GM12878 (cell line): Measurements from ENCODE around the gene EEF1E1. TPM values are rescaled to one million over a fixed set of nuclear protein-coding genes. Genes with fewer than 3 reads are reported as not detected.

Experiments
- ATAC-seq: fragments of 200-7000 bp; cut with Tn5 transposase; 3 replicates; pipeline ENCODE4 v1.9.1; 2020; ENCODE audit warnings: mild to moderate bottlenecking, moderate library complexity
- BruUV-seq: library from RNA; stranded (reverse); fragments of 400-500 nt; replicated peaks from 2 replicates; lab custom pipeline; 2021; lab: Mats Ljungman, UMichigan
- CTCF ChIA-PET: fragments of 300-600 bp; sonication (Branson Sonifier 250); formaldehyde crosslinking; extraction: SDS; loops from one replicate; lab custom pipeline; 2021; ENCODE audit warnings: inconsistent platforms; lab: Yijun Ruan, JAX
- POLR2A ChIA-PET: fragments of 350-600 bp; formaldehyde crosslinking; extraction: SDS; loops from one replicate; lab custom pipeline; 2021; ENCODE audit warnings: inconsistent platforms; lab: Charles Lee
- RAD21 ChIA-PET: fragments of 300-600 bp; sonication (Branson Sonifier 250); formaldehyde crosslinking; loops from one replicate; lab custom pipeline; 2023; ENCODE audit warnings: antibody characterized with exemption; ENCODE audit not compliant: unreplicated experiment; lab: Charles Lee
- SMC1A ChIA-PET: fragments of 300-600 bp; sonication (Branson Sonifier 250); formaldehyde crosslinking; loops from one replicate; lab custom pipeline; 2023; ENCODE audit not compliant: unreplicated experiment, uncharacterized antibody; lab: Charles Lee
- DNase-seq: peaks from one replicate; pipeline ENCODE4 v3.0.0-alpha.2; 2011; ENCODE audit warnings: low read depth, low spot score
- FAIRE-seq: peaks from 3 replicates; lab custom pipeline; 2011; peaks lifted over from hg19 to GRCh38; lab: Jason Lieb, UNC
- H2AFZ ChIP-seq: 2 replicates; pipeline ENCODE4 v1.6.0; 2011; ENCODE audit warnings: low read depth, low read length, control low read depth; ENCODE audit not compliant: control insufficient read depth
- H3K27ac ChIP-seq: 2 replicates; pipeline ENCODE4 v1.5.1; 2011; ENCODE audit warnings: control low read depth; ENCODE audit not compliant: control insufficient read depth, insufficient read depth
- H3K27me3 ChIP-seq, 2 experiments: replicated peaks in 1 of 2; 2 replicates each; pipeline versions ENCODE4 v1.6.0 to v1.6.1; 2011; ENCODE audit warnings: low read length in 1 of 2; ENCODE audit not compliant: control insufficient read depth in 2 of 2, insufficient read depth in 2 of 2
- H3K36me3 ChIP-seq, 2 experiments: 2 replicates each; pipeline ENCODE4 v1.5.1; 2011; ENCODE audit warnings: low read length in 1 of 2; ENCODE audit not compliant: control insufficient read depth in 2 of 2, insufficient read depth in 2 of 2
- H3K4me1 ChIP-seq: 2 replicates; pipeline ENCODE4 v1.6.1; 2011; ENCODE audit warnings: mild to moderate bottlenecking, low read length, moderate library complexity, mixed read lengths; ENCODE audit not compliant: control insufficient read depth, insufficient read depth
- H3K4me2 ChIP-seq: 2 replicates; pipeline ENCODE4 v1.6.0; 2011; ENCODE audit warnings: control low read depth; ENCODE audit not compliant: control insufficient read depth, insufficient read depth
- H3K4me3 ChIP-seq: fragments of 200-600 bp; sonication (generic); 2 replicates; pipeline ENCODE4 v1.5.1; 2016
- H3K79me2 ChIP-seq: 2 replicates; pipeline ENCODE4 v1.6.0; 2011; ENCODE audit warnings: low read length; ENCODE audit not compliant: control insufficient read depth, insufficient read depth
- H3K9ac ChIP-seq: 2 replicates; pipeline ENCODE4 v1.8.0; 2011; ENCODE audit warnings: low read length, control low read depth, mixed read lengths; ENCODE audit not compliant: control insufficient read depth, insufficient read depth
- H3K9me3 ChIP-seq: replicated peaks from 3 replicates; pipeline ENCODE4 v1.5.1; 2011; ENCODE audit warnings: mild to moderate bottlenecking, low read length; ENCODE audit not compliant: control insufficient read depth, insufficient read depth
- H4K20me1 ChIP-seq: 2 replicates; pipeline ENCODE4 v1.6.0; 2011; ENCODE audit not compliant: control insufficient read depth, insufficient read depth
- CHD2 ChIP-seq: IDR thresholded peaks from 2 replicates; pipeline ENCODE4 v1.6.1; 2011; ENCODE audit warnings: low read depth, low read length, improper control_type of control experiment, borderline replicate concordance
- EGR1 ChIP-seq, 2 experiments: IDR thresholded peaks; 1 replicate in 1 of 2; 2 replicates in 1 of 2; pipeline ENCODE4 v1.6.1; 2011 to 2012; ENCODE audit warnings: low read depth in 2 of 2, low read length in 2 of 2, borderline replicate concordance in 1 of 2, mild to moderate bottlenecking in 1 of 2, moderate library complexity in 1 of 2
- GATAD2B ChIP-seq: fragments of 450-650 bp; conservative IDR thresholded peaks from 2 replicates; pipeline ENCODE4 v1.6.1; 2017; ENCODE audit warnings: low read depth, mild to moderate bottlenecking, moderate library complexity
- IKZF1 ChIP-seq: fragments of 450-650 bp; conservative IDR thresholded peaks from 2 replicates; pipeline ENCODE4 v1.6.1; 2017; ENCODE audit warnings: antibody characterized with exemption, mild to moderate bottlenecking
- KAT2A ChIP-seq: conservative IDR thresholded peaks from 2 replicates; pipeline ENCODE4 v1.6.1; 2011; ENCODE audit warnings: low read depth, low read length; ENCODE audit not compliant: control insufficient read depth
- MTA3 ChIP-seq: IDR thresholded peaks from 2 replicates; pipeline ENCODE4 v1.6.1; 2012; ENCODE audit warnings: low read length, inconsistent platforms, borderline replicate concordance
- PKNOX1 ChIP-seq: fragments of 450-650 bp; IDR thresholded peaks from 2 replicates; pipeline ENCODE4 v1.6.1; 2016; ENCODE audit warnings: mild to moderate bottlenecking
- RB1 ChIP-seq: fragments of 450-650 bp; formaldehyde crosslinking; IDR thresholded peaks from 2 replicates; pipeline ENCODE4 v1.6.1; 2017; ENCODE audit warnings: mild to moderate bottlenecking, borderline replicate concordance
- SP1 ChIP-seq: IDR thresholded peaks from one replicate; pipeline ENCODE4 v1.6.1; 2011; ENCODE audit warnings: low read depth, low read length
- SREBF2 ChIP-seq: IDR thresholded peaks from 2 replicates; pipeline ENCODE4 v1.6.1; 2012; ENCODE audit warnings: mild to moderate bottlenecking, low read length
- TAF1 ChIP-seq: IDR thresholded peaks from 2 replicates; pipeline ENCODE4 v1.6.1; 2011; ENCODE audit warnings: mild to moderate bottlenecking, low read depth, low read length, borderline replicate concordance
- ZNF24 ChIP-seq: fragments of 450-650 bp; IDR thresholded peaks from 2 replicates; pipeline ENCODE4 v1.6.1; 2017; ENCODE audit warnings: antibody characterized with exemption, mild to moderate bottlenecking
- WGBS: methylation state at CpG from one replicate; pipeline ENCODE4 v1.1.6; 2016; ENCODE audit warnings: low lambda C conversion rate; ENCODE audit not compliant: insufficient replicate concordance, insufficient coverage; ENCODE audit errors: missing lambda C conversion rate; 5-methylcytosine and 5-hydroxymethylcytosine counted together
- in situ Hi-C: fragments of 300-500 bp; cut with MboI; formaldehyde crosslinking; loops from 9 replicates; pipeline ENCODE4 v1.14.3; 2018; ENCODE audit warnings: mixed read lengths
- intact Hi-C: fragments of 100-400 bp; cut with micrococcal nuclease; formaldehyde crosslinking; loops from one replicate; pipeline ENCODE4 v1.14.2; 2022; ENCODE audit not compliant: unreplicated experiment
- polyA plus RNA-seq, 11 experiments: library from polyadenylated mRNA; depleted of rRNA in 4 of 11; unstranded in 6 of 11; stranded (reverse) in 5 of 11; fragments of >200 nt; fragmentation: Nextera tagmentation in 4 of 11; fragmentation: Illumina TruSeq in 1 of 11; extraction: Ambion mirVana in 4 of 11; extraction: Trizol in 1 of 11; gene quantifications; 1 replicate in 1 of 11; 2 replicates in 10 of 11; pipeline versions ENCODE4 v1.2.1 to v1.2.3, GENCODE V29; 2011 to 2016; ENCODE audit warnings: inconsistent platforms in 2 of 11, missing spikeins in 2 of 11, low read depth in 1 of 11
- total RNA-seq, 4 experiments: library from RNA; depleted of rRNA in 3 of 4; stranded (reverse); fragments of >200 nt in 3 of 4; fragmentation: Illumina TruSeq in 1 of 4; extraction: Trizol in 1 of 4; gene quantifications; 2 replicates each; pipeline versions ENCODE4 v1.2.1 to v1.2.3, GENCODE V29; 2013 to 2021
- TF ChIP-seq, protein P1 (sequence below): IDR thresholded peaks from 2 replicates; pipeline ENCODE4 v1.6.1; 2011; ENCODE audit warnings: low read depth, mild to moderate bottlenecking, low read length, moderate library complexity, borderline replicate concordance; ENCODE audit errors: extremely low read depth
- TF ChIP-seq, protein P2 (sequence below): IDR thresholded peaks from 2 replicates; pipeline ENCODE4 v1.6.1; 2012; ENCODE audit warnings: low read depth, low read length, improper control_type of control experiment

Gene EEF1E1
- total and polyA plus RNA-seq, 10 of the 15 experiments (the other 5 are each of a cell fraction or from before 2014, with no cell fraction given), result 55.3 to 668 (median 121) TPM

DNA sequence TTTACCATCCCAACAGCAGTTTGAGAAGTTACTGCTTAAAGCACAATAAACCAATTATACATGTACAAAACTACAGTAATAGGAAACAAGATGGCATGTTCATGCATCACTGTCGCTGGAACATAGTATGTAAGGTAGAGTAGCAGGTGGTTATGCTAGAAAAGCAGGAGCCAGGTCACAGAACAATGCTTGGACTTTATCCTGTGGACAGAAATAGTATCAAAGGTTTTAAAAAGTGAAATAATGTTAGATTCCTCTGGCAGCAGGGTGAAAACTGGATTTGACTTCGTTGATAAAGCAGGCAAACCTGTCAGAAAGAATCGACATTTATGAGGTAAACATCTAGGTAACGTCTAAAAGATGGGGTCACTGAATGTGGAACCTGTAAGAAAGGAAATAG is 40.6 kb downstream of the EEF1E1 start:
- no peak for TF ChIP-seq CHD2
- no peak for TF ChIP-seq SREBF2
- no peak for TF ChIP-seq RB1
- TF ChIP-seq, protein P1, sequence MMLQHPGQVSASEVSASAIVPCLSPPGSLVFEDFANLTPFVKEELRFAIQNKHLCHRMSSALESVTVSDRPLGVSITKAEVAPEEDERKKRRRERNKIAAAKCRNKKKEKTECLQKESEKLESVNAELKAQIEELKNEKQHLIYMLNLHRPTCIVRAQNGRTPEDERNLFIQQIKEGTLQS, result no peak
- no peak for TF ChIP-seq ZNF24
- TF ChIP-seq GATAD2B, result no peak
- TF ChIP-seq PKNOX1, result no peak
- no peak for TF ChIP-seq MTA3
- TF ChIP-seq, protein P2, sequence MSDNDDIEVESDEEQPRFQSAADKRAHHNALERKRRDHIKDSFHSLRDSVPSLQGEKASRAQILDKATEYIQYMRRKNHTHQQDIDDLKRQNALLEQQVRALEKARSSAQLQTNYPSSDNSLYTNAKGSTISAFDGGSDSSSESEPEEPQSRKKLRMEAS, result no peak
- TF ChIP-seq SP1, result no peak
- TF ChIP-seq KAT2A, result no peak
- no peak for TF ChIP-seq IKZF1
- no peak for TF ChIP-seq TAF1
- no peak for TF ChIP-seq EGR1 (IDR thresholded peaks at IDR 0.05; ENCODE audit: borderline replicate concordance in 1 of 2, low read depth in 2 of 2, low read length in 2 of 2)

More for the DNA sequence above, 40.6 kb downstream of the EEF1E1 start:
- POLR2A ChIA-PET, result no interaction called here
- H3K9ac ChIP-seq, result no peak overlapping the region
- H3K27me3 ChIP-seq, result no peaks in the 10 kb centered on the region
- in situ Hi-C loops (no loop called here), intact Hi-C loops (loop anchor here (5.0 kb wide), 1 partner anchor 164 kb away; no protein-coding TSS in a partner anchor)
- ATAC-seq, result no peak
- RAD21 ChIA-PET, result no interaction called here
- no peak for FAIRE-seq
- no peak overlapping the region for H3K4me3 ChIP-seq
- H4K20me1 ChIP-seq, result no peaks in the 10 kb centered on the region
- no peak for DNase-seq
- H3K4me2 ChIP-seq, result no peak overlapping the region
- H3K79me2 ChIP-seq, result peaks cover 11% of the 10 kb centered on the region
- WGBS, result over 99% methylated on average over 4 of the region's 4 CpGs
- no peaks in the 10 kb centered on the region for H3K9me3 ChIP-seq
- no TSS peak for BruUV-seq
- peaks cover 20% of the 10 kb centered on the region for H3K4me1 ChIP-seq
- CTCF ChIA-PET, result no interaction called here
- SMC1A ChIA-PET, result no interaction called here
- no peak overlapping the region for H3K27ac ChIP-seq
- no peak overlapping the region for H2AFZ ChIP-seq
- H3K36me3 ChIP-seq, result peaks cover 0 to 5% of the 10 kb centered on the region in 2 experiments; a peak in 1 of 4 replicates
